ENCODE measurements around the gene BCAS3.

BCAS3 gene

GRCh38 chr17:61088556-61088955 lies 410.9 kb downstream of the BCAS3 start:
- Mint-ChIP-seq H3K27me3 (ENCODE audit: low read depth, poor library complexity) (no peaks in the 10 kb centered on the region), H3K4me3 (no peak overlapping the region)
- TF ChIP-seq CTCF (IDR thresholded peaks at IDR 0.05): no peak

GRCh38 chr17:61091096-61091495 lies 413.4 kb downstream of the BCAS3 start:
- H3K36me3 Mint-ChIP-seq (ENCODE audit: low read depth): peaks cover 36% of the 10 kb centered on the region
- no peaks in the 10 kb centered on the region for H3K4me1 Mint-ChIP-seq
- no peak for TF ChIP-seq CTCF (IDR thresholded peaks at IDR 0.05)
- no peak for DNase-seq
- H3K9me3 Mint-ChIP-seq: peaks cover 36% of the 10 kb centered on the region
- H3K27me3 Mint-ChIP-seq (ENCODE audit: low read depth, poor library complexity): no peaks in the 10 kb centered on the region
- no peak overlapping the region for H3K27ac Mint-ChIP-seq
- H3K4me3 Mint-ChIP-seq: no peak overlapping the region

More at GRCh38 chr17:61088556-61088955, 410.9 kb downstream of the BCAS3 start:
- Mint-ChIP-seq H3K4me1 (peaks cover 16% of the 10 kb centered on the region), H3K36me3 (ENCODE audit: low read depth) (peaks cover 38% of the 10 kb centered on the region), H3K9me3 (peaks cover 32% of the 10 kb centered on the region), H3K27ac (no peak overlapping the region)
- no peak for DNase-seq

- no peaks in the 10 kb centered on the region for H3K4me1 Mint-ChIP-seq
- no peak overlapping the region for H3K27ac Mint-ChIP-seq
- H3K27me3 Mint-ChIP-seq (ENCODE audit: low read depth, poor library complexity): no peaks in the 10 kb centered on the region
- peaks cover 18% of the 10 kb centered on the region for H3K36me3 Mint-ChIP-seq (ENCODE audit: low read depth)
- no peak for DNase-seq
- peaks cover 10% of the 10 kb centered on the region for H3K9me3 Mint-ChIP-seq
- H3K4me3 Mint-ChIP-seq: no peak overlapping the region
- TF ChIP-seq CTCF (IDR thresholded peaks at IDR 0.05): no peak
These were observed 420.1 kb downstream of the BCAS3 start for GRCh38 chr17:61097781-61098180.

GRCh38 chr17:61106354-61106753 lies 428.7 kb downstream of the BCAS3 start:
- no peak for DNase-seq
- H3K27ac Mint-ChIP-seq: no peak overlapping the region

GRCh38 chr17:61116577-61116976 lies 438.9 kb downstream of the BCAS3 start:
- no peak overlapping the region for H3K27ac Mint-ChIP-seq
- peaks cover 18% of the 10 kb centered on the region for H3K36me3 Mint-ChIP-seq (ENCODE audit: low read depth)
- TF ChIP-seq CTCF (IDR thresholded peaks at IDR 0.05): no peak
- H3K27me3 Mint-ChIP-seq (ENCODE audit: low read depth, poor library complexity): no peaks in the 10 kb centered on the region
- no peaks in the 10 kb centered on the region for H3K4me1 Mint-ChIP-seq
- no peak overlapping the region for H3K4me3 Mint-ChIP-seq
- DNase-seq: no peak
- H3K9me3 Mint-ChIP-seq: peaks cover 25% of the 10 kb centered on the region

More at GRCh38 chr17:61106354-61106753, 428.7 kb downstream of the BCAS3 start:
- H3K27me3 Mint-ChIP-seq (ENCODE audit: low read depth, poor library complexity): peaks cover 7% of the 10 kb centered on the region
- no peak for TF ChIP-seq CTCF (IDR thresholded peaks at IDR 0.05)
- H3K4me3 Mint-ChIP-seq: no peak overlapping the region
- peaks cover 10% of the 10 kb centered on the region for H3K4me1 Mint-ChIP-seq
- peaks cover 26% of the 10 kb centered on the region for H3K36me3 Mint-ChIP-seq (ENCODE audit: low read depth)
- peaks cover 21% of the 10 kb centered on the region for H3K9me3 Mint-ChIP-seq

- H3K4me1 Mint-ChIP-seq: no peaks in the 10 kb centered on the region
- H3K9me3 Mint-ChIP-seq: peaks cover 25% of the 10 kb centered on the region
- no peaks in the 10 kb centered on the region for H3K27me3 Mint-ChIP-seq (ENCODE audit: low read depth, poor library complexity)
- DNase-seq: no peak
- no peak for TF ChIP-seq CTCF (IDR thresholded peaks at IDR 0.05)
- no peak overlapping the region for H3K4me3 Mint-ChIP-seq
- H3K27ac Mint-ChIP-seq: no peak overlapping the region
- H3K36me3 Mint-ChIP-seq (ENCODE audit: low read depth): peaks cover 18% of the 10 kb centered on the region
These were observed 440.3 kb downstream of the BCAS3 start for GRCh38 chr17:61117983-61118382.

Data from nephron progenitor cell (in vitro differentiated cells).